SK-N-SH treated with all-trans-retinoic acid at 6 μM for 48 hours (cell line): Measurements from ENCODE around the gene AGTPBP1.
A peak's percentile ranks its signal among the peaks of the same experiment; 100 is the strongest.
"Not testable (repeated sequence)": the region's sequence is repeated elsewhere in the genome, so short reads cannot be mapped to it uniquely, and the experiment has no call there.

Experiments used
- ATAC-seq: fragments of 200-7000 bp; cut with Tn5 transposase; 3 replicates; pipeline ENCODE4 v1.9.1; 2020; ENCODE audit warnings: mild to moderate bottlenecking, moderate library complexity
- ARNTL ChIP-seq: fragments of 450-650 bp; formaldehyde crosslinking; IDR thresholded peaks from 2 replicates; pipeline ENCODE4 v1.5.0; 2020; ENCODE audit warnings: low read depth, mild to moderate bottlenecking, moderate library complexity, borderline replicate concordance
- BACH2 ChIP-seq: fragments of 250-450 bp; sonication (Bioruptor Pico); IDR thresholded peaks from 2 replicates; pipeline ENCODE4 v1.9.0; 2021; ENCODE audit warnings: mild to moderate bottlenecking, borderline replicate concordance
- CSRNP3 ChIP-seq: fragments of 250-450 bp; sonication (Bioruptor Pico); IDR thresholded peaks from 2 replicates; pipeline ENCODE4 v1.5.1; 2021; ENCODE audit warnings: mild to moderate bottlenecking, moderate library complexity
- GLIS3 ChIP-seq: fragments of 250-450 bp; sonication (Bioruptor Pico); IDR thresholded peaks from 2 replicates; pipeline ENCODE4 v1.5.0; 2020; ENCODE audit warnings: mild to moderate bottlenecking, moderate library complexity
- ISL1 ChIP-seq: fragments of 250-450 bp; sonication (Bioruptor Pico); IDR thresholded peaks from 2 replicates; pipeline ENCODE4 v2.1.2; 2022; ENCODE audit warnings: mild to moderate bottlenecking, moderate library complexity
- OSR1 ChIP-seq: fragments of 250-450 bp; sonication (Bioruptor Pico); IDR thresholded peaks from 2 replicates; pipeline ENCODE4 v1.8.0; 2022; ENCODE audit warnings: moderate library complexity, mild to moderate bottlenecking, inconsistent platforms
- RARB ChIP-seq: fragments of 250-450 bp; sonication (Bioruptor Pico); IDR thresholded peaks from 2 replicates; pipeline ENCODE4 v1.8.0; 2021; ENCODE audit warnings: mild to moderate bottlenecking, moderate library complexity
- SNAI2 ChIP-seq: fragments of 250-450 bp; sonication (Bioruptor Pico); IDR thresholded peaks from 2 replicates; pipeline ENCODE4 v1.5.0; 2020; ENCODE audit warnings: mild to moderate bottlenecking, moderate library complexity
- TCF4 ChIP-seq: fragments of 250-450 bp; sonication (Bioruptor Pico); IDR thresholded peaks from 2 replicates; pipeline ENCODE4 v1.8.0; 2021; ENCODE audit warnings: mild to moderate bottlenecking, moderate library complexity, borderline replicate concordance
- TOX ChIP-seq: fragments of 250-450 bp; sonication (Bioruptor Pico); IDR thresholded peaks from 2 replicates; pipeline ENCODE4 v1.8.0; 2021; ENCODE audit warnings: mild to moderate bottlenecking, moderate library complexity, borderline replicate concordance
- TSHZ2 ChIP-seq: fragments of 250-450 bp; sonication (Bioruptor Pico); IDR thresholded peaks from 2 replicates; pipeline ENCODE4 v1.5.0; 2020; ENCODE audit warnings: mild to moderate bottlenecking, moderate library complexity
- ZC3H10 ChIP-seq: fragments of 250-450 bp; sonication (Bioruptor Pico); IDR thresholded peaks from 2 replicates; pipeline ENCODE4 v1.5.1; 2021; ENCODE audit warnings: mild to moderate bottlenecking, moderate library complexity
- ZFP3 ChIP-seq: fragments of 250-450 bp; sonication (Bioruptor Pico); IDR thresholded peaks from 2 replicates; pipeline ENCODE4 v1.5.0; 2020; ENCODE audit warnings: mild to moderate bottlenecking, moderate library complexity
- ZFP30 ChIP-seq: fragments of 450-650 bp; formaldehyde crosslinking; IDR thresholded peaks from 2 replicates; pipeline ENCODE4 v1.5.0; 2022; ENCODE audit warnings: mild to moderate bottlenecking, moderate library complexity
- ZNF565 ChIP-seq: fragments of 450-650 bp; formaldehyde crosslinking; conservative IDR thresholded peaks from 2 replicates; pipeline ENCODE4 v1.5.0; 2020; ENCODE audit warnings: low read depth, mild to moderate bottlenecking, moderate library complexity
- ZNF70 ChIP-seq: fragments of 450-650 bp; formaldehyde crosslinking; IDR thresholded peaks from 2 replicates; pipeline ENCODE4 v1.5.0; 2020; ENCODE audit warnings: mild to moderate bottlenecking, moderate library complexity
- ZNF8 ChIP-seq: fragments of 450-650 bp; formaldehyde crosslinking; IDR thresholded peaks from 2 replicates; pipeline ENCODE4 v1.5.0; 2020; ENCODE audit warnings: mild to moderate bottlenecking, moderate library complexity
- TF ChIP-seq, protein P1 (sequence below): fragments of 250-450 bp; sonication (Bioruptor Pico); IDR thresholded peaks from 2 replicates; pipeline ENCODE4 v1.8.0; 2020; ENCODE audit warnings: mild to moderate bottlenecking, moderate library complexity, borderline replicate concordance
- TF ChIP-seq, protein P2 (sequence below): fragments of 250-450 bp; sonication (Bioruptor Pico); IDR thresholded peaks from 2 replicates; pipeline ENCODE4 v1.5.1; 2020; ENCODE audit warnings: low read depth, mild to moderate bottlenecking, moderate library complexity
- TF ChIP-seq, protein P3 (sequence below): fragments of 250-450 bp; sonication (Bioruptor Pico); IDR thresholded peaks from 2 replicates; pipeline ENCODE4 v1.8.0; 2021; ENCODE audit warnings: low read depth, mild to moderate bottlenecking, moderate library complexity, borderline replicate concordance

AGTPBP1 gene

GRCh38 chr9:85577353-85577952, 164.3 kb downstream of the AGTPBP1 start:
- ATAC-seq = peak; percentile 30; the same call in 1 of the 3 replicates
- TF ChIP-seq ZC3H10 = no peak
- no peak for TF ChIP-seq ZFP30
- TF ChIP-seq ISL1 (CRISPR knock-in tag) = no peak
- no peak for TF ChIP-seq TCF4 (CRISPR knock-in tag)
- TF ChIP-seq, protein P1, sequence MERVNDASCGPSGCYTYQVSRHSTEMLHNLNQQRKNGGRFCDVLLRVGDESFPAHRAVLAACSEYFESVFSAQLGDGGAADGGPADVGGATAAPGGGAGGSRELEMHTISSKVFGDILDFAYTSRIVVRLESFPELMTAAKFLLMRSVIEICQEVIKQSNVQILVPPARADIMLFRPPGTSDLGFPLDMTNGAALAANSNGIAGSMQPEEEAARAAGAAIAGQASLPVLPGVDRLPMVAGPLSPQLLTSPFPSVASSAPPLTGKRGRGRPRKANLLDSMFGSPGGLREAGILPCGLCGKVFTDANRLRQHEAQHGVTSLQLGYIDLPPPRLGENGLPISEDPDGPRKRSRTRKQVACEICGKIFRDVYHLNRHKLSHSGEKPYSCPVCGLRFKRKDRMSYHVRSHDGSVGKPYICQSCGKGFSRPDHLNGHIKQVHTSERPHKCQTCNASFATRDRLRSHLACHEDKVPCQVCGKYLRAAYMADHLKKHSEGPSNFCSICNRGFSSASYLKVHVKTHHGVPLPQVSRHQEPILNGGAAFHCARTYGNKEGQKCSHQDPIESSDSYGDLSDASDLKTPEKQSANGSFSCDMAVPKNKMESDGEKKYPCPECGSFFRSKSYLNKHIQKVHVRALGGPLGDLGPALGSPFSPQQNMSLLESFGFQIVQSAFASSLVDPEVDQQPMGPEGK (CRISPR knock-in tag) = no peak
- TF ChIP-seq GLIS3 (CRISPR knock-in tag) = no peak
- TF ChIP-seq ZFP3 (CRISPR knock-in tag) = no peak
- TF ChIP-seq, protein P2, sequence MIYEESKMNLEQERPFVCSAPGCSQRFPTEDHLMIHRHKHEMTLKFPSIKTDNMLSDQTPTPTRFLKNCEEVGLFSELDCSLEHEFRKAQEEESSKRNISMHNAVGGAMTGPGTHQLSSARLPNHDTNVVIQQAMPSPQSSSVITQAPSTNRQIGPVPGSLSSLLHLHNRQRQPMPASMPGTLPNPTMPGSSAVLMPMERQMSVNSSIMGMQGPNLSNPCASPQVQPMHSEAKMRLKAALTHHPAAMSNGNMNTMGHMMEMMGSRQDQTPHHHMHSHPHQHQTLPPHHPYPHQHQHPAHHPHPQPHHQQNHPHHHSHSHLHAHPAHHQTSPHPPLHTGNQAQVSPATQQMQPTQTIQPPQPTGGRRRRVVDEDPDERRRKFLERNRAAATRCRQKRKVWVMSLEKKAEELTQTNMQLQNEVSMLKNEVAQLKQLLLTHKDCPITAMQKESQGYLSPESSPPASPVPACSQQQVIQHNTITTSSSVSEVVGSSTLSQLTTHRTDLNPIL (CRISPR knock-in tag) = no peak
- TF ChIP-seq, all 23 proteins: peak for 0

DNA sequence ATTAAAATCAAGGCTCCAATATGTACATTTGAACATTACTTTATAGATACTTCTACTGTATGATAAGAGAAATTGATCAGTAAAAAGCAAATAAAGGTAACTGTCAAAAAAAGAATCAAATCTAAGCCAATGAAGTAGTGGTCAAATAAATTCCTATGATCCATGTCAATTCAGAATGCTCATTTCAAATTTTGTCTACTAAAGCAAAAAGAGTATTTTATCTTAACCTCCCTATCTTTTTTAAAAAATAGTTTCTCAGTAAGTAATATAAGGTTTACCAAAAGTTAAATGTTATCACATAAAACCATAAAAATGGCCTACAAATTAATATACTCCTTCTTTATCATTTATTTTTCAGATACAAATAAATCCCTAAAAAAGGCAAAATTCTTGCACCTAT, 165.9 kb downstream of the AGTPBP1 start:
- no peak for TF ChIP-seq ZNF565 (CRISPR knock-in tag)
- no peak for TF ChIP-seq ZNF70 (CRISPR knock-in tag)
- TF ChIP-seq RARB (CRISPR knock-in tag) = no peak
- no peak for TF ChIP-seq OSR1 (CRISPR knock-in tag)
- TF ChIP-seq, protein P3, sequence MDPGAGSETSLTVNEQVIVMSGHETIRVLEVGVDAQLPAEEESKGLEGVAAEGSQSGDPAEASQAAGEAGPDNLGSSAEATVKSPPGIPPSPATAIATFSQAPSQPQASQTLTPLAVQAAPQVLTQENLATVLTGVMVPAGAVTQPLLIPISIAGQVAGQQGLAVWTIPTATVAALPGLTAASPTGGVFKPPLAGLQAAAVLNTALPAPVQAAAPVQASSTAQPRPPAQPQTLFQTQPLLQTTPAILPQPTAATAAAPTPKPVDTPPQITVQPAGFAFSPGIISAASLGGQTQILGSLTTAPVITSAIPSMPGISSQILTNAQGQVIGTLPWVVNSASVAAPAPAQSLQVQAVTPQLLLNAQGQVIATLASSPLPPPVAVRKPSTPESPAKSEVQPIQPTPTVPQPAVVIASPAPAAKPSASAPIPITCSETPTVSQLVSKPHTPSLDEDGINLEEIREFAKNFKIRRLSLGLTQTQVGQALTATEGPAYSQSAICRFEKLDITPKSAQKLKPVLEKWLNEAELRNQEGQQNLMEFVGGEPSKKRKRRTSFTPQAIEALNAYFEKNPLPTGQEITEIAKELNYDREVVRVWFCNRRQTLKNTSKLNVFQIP = no peak
- TF ChIP-seq CSRNP3 (CRISPR knock-in tag) = no peak
- no peak for TF ChIP-seq GLIS3 (CRISPR knock-in tag)
- TF ChIP-seq BACH2 (CRISPR knock-in tag) = no peak
- TF ChIP-seq TSHZ2 (CRISPR knock-in tag) = no peak
- no peak for TF ChIP-seq ZNF8 (CRISPR knock-in tag)
- TF ChIP-seq SNAI2 (CRISPR knock-in tag) = no peak
- TF ChIP-seq, protein P2 (CRISPR knock-in tag) = no peak
- TF ChIP-seq TOX (CRISPR knock-in tag) = no peak
- TF ChIP-seq ZFP30 = no peak
- TF ChIP-seq ARNTL (CRISPR knock-in tag) = no peak
- ATAC-seq = no peak

- ATAC-seq = not testable (repeated sequence)
Observed at GRCh38 chr9:85573546-85573945, 168.2 kb downstream of the AGTPBP1 start.

DNA sequence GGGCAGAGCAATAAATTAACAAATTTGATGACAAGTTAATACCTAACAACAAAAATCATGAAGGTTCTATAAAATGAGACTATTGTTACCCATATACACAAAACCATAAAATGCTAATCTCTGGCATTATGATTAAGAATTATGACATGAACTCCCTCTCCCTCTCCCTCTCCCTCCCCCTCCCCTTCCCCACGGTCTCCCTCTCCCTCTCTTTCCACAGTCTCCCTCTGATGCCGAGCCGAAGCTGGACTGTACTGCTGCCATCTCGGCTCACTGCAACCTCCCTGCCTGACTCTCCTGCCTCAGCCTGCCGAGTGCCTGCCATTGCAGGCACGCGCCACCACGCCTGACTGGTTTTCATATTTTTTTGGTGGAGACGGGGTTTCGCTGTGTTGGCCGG, 168.8 kb downstream of the AGTPBP1 start:
- not testable (repeated sequence) for ATAC-seq
